GM12878 (cell line): Measurements from ENCODE around the gene MAP3K4. TPM values are rescaled to one million over a fixed set of nuclear protein-coding genes. Genes with fewer than 3 reads are reported as not detected.
A peak's percentile ranks its signal among the peaks of the same experiment; 100 is the strongest.

Experiments
- ATAC-seq: fragments of 200-7000 bp; cut with Tn5 transposase; 3 replicates; pipeline ENCODE4 v1.9.1; 2020; ENCODE audit warnings: mild to moderate bottlenecking, moderate library complexity
- BruUV-seq: library from RNA; stranded (reverse); fragments of 400-500 nt; replicated peaks from 2 replicates; lab custom pipeline; 2021; lab: Mats Ljungman, UMichigan
- CTCF ChIA-PET: fragments of 300-600 bp; sonication (Branson Sonifier 250); formaldehyde crosslinking; extraction: SDS; loops from one replicate; lab custom pipeline; 2021; ENCODE audit warnings: inconsistent platforms; lab: Yijun Ruan, JAX
- POLR2A ChIA-PET: fragments of 350-600 bp; formaldehyde crosslinking; extraction: SDS; loops from one replicate; lab custom pipeline; 2021; ENCODE audit warnings: inconsistent platforms; lab: Charles Lee
- RAD21 ChIA-PET: fragments of 300-600 bp; sonication (Branson Sonifier 250); formaldehyde crosslinking; loops from one replicate; lab custom pipeline; 2023; ENCODE audit warnings: antibody characterized with exemption; ENCODE audit not compliant: unreplicated experiment; lab: Charles Lee
- SMC1A ChIA-PET: fragments of 300-600 bp; sonication (Branson Sonifier 250); formaldehyde crosslinking; loops from one replicate; lab custom pipeline; 2023; ENCODE audit not compliant: unreplicated experiment, uncharacterized antibody; lab: Charles Lee
- DNase-seq: peaks from one replicate; pipeline ENCODE4 v3.0.0-alpha.2; 2011; ENCODE audit warnings: low read depth, low spot score
- FAIRE-seq: peaks from 3 replicates; lab custom pipeline; 2011; peaks lifted over from hg19 to GRCh38; lab: Jason Lieb, UNC
- H2AFZ ChIP-seq: 2 replicates; pipeline ENCODE4 v1.6.0; 2011; ENCODE audit warnings: low read depth, low read length, control low read depth; ENCODE audit not compliant: control insufficient read depth
- H3K27ac ChIP-seq: 2 replicates; pipeline ENCODE4 v1.5.1; 2011; ENCODE audit warnings: control low read depth; ENCODE audit not compliant: control insufficient read depth, insufficient read depth
- H3K27me3 ChIP-seq, 2 experiments: replicated peaks in 1 of 2; 2 replicates each; pipeline versions ENCODE4 v1.6.0 to v1.6.1; 2011; ENCODE audit warnings: low read length in 1 of 2; ENCODE audit not compliant: control insufficient read depth in 2 of 2, insufficient read depth in 2 of 2
- H3K36me3 ChIP-seq, 2 experiments: 2 replicates each; pipeline ENCODE4 v1.5.1; 2011; ENCODE audit warnings: low read length in 1 of 2; ENCODE audit not compliant: control insufficient read depth in 2 of 2, insufficient read depth in 2 of 2
- H3K4me1 ChIP-seq: 2 replicates; pipeline ENCODE4 v1.6.1; 2011; ENCODE audit warnings: mild to moderate bottlenecking, low read length, moderate library complexity, mixed read lengths; ENCODE audit not compliant: control insufficient read depth, insufficient read depth
- H3K4me2 ChIP-seq: 2 replicates; pipeline ENCODE4 v1.6.0; 2011; ENCODE audit warnings: control low read depth; ENCODE audit not compliant: control insufficient read depth, insufficient read depth
- H3K4me3 ChIP-seq: fragments of 200-600 bp; sonication (generic); 2 replicates; pipeline ENCODE4 v1.5.1; 2016
- H3K79me2 ChIP-seq: 2 replicates; pipeline ENCODE4 v1.6.0; 2011; ENCODE audit warnings: low read length; ENCODE audit not compliant: control insufficient read depth, insufficient read depth
- H3K9ac ChIP-seq: 2 replicates; pipeline ENCODE4 v1.8.0; 2011; ENCODE audit warnings: low read length, control low read depth, mixed read lengths; ENCODE audit not compliant: control insufficient read depth, insufficient read depth
- H3K9me3 ChIP-seq: replicated peaks from 3 replicates; pipeline ENCODE4 v1.5.1; 2011; ENCODE audit warnings: mild to moderate bottlenecking, low read length; ENCODE audit not compliant: control insufficient read depth, insufficient read depth
- H4K20me1 ChIP-seq: 2 replicates; pipeline ENCODE4 v1.6.0; 2011; ENCODE audit not compliant: control insufficient read depth, insufficient read depth
- ATF2 ChIP-seq: IDR thresholded peaks from 2 replicates; pipeline ENCODE4 v1.6.1; 2012; ENCODE audit warnings: low read length, inconsistent platforms
- CTCF ChIP-seq, 3 experiments: IDR thresholded peaks in 2 of 3; conservative IDR thresholded peaks in 1 of 3; 2 replicates each; pipeline ENCODE4 v1.5.1; 2011; ENCODE audit warnings: low read depth in 3 of 3, low read length in 3 of 3, mild to moderate bottlenecking in 3 of 3, control low read depth in 2 of 3, moderate library complexity in 2 of 3, inconsistent platforms in 1 of 3, mixed read lengths in 1 of 3; ENCODE audit not compliant: control insufficient read depth in 2 of 3, insufficient read depth in 1 of 3; ENCODE audit errors: extremely low read depth in 1 of 3
- KLF5 ChIP-seq: fragments of 450-650 bp; IDR thresholded peaks from 2 replicates; pipeline ENCODE4 v1.6.1; 2014; ENCODE audit warnings: mild to moderate bottlenecking; ENCODE audit not compliant: partially characterized antibody
- PBX3 ChIP-seq: IDR thresholded peaks from 2 replicates; pipeline ENCODE4 v1.6.1; 2011; ENCODE audit warnings: mild to moderate bottlenecking, low read depth, low read length, moderate library complexity; ENCODE audit not compliant: insufficient replicate concordance
- PML ChIP-seq: IDR thresholded peaks from 2 replicates; pipeline ENCODE4 v1.6.1; 2012; ENCODE audit warnings: low read length, inconsistent platforms
- PRDM15 ChIP-seq: fragments of 450-650 bp; formaldehyde crosslinking; IDR thresholded peaks from 2 replicates; pipeline ENCODE4 v1.4.0; 2020; ENCODE audit warnings: mild to moderate bottlenecking, moderate library complexity
- RBBP5 ChIP-seq: fragments of 200-600 bp; sonication (generic); conservative IDR thresholded peaks from 2 replicates; pipeline ENCODE4 v1.6.1; 2016
- ZBTB33 ChIP-seq: fragments of 450-650 bp; IDR thresholded peaks from 2 replicates; pipeline ENCODE4 v1.6.1; 2017; ENCODE audit warnings: mild to moderate bottlenecking
- WGBS: methylation state at CpG from one replicate; pipeline ENCODE4 v1.1.6; 2016; ENCODE audit warnings: low lambda C conversion rate; ENCODE audit not compliant: insufficient replicate concordance, insufficient coverage; ENCODE audit errors: missing lambda C conversion rate; 5-methylcytosine and 5-hydroxymethylcytosine counted together
- in situ Hi-C: fragments of 300-500 bp; cut with MboI; formaldehyde crosslinking; loops from 9 replicates; pipeline ENCODE4 v1.14.3; 2018; ENCODE audit warnings: mixed read lengths
- intact Hi-C: fragments of 100-400 bp; cut with micrococcal nuclease; formaldehyde crosslinking; loops from one replicate; pipeline ENCODE4 v1.14.2; 2022; ENCODE audit not compliant: unreplicated experiment
- polyA plus RNA-seq, 11 experiments: library from polyadenylated mRNA; depleted of rRNA in 4 of 11; unstranded in 6 of 11; stranded (reverse) in 5 of 11; fragments of >200 nt; fragmentation: Nextera tagmentation in 4 of 11; fragmentation: Illumina TruSeq in 1 of 11; extraction: Ambion mirVana in 4 of 11; extraction: Trizol in 1 of 11; gene quantifications; 1 replicate in 1 of 11; 2 replicates in 10 of 11; pipeline versions ENCODE4 v1.2.1 to v1.2.3, GENCODE V29; 2011 to 2016; ENCODE audit warnings: inconsistent platforms in 2 of 11, missing spikeins in 2 of 11, low read depth in 1 of 11
- total RNA-seq, 4 experiments: library from RNA; depleted of rRNA in 3 of 4; stranded (reverse); fragments of >200 nt in 3 of 4; fragmentation: Illumina TruSeq in 1 of 4; extraction: Trizol in 1 of 4; gene quantifications; 2 replicates each; pipeline versions ENCODE4 v1.2.1 to v1.2.3, GENCODE V29; 2013 to 2021

MAP3K4 gene
- total and polyA plus RNA-seq, 10 of the 15 experiments (the other 5 are each of a cell fraction or from before 2014, with no cell fraction given), result 14.0 to 44.5 (median 23.1) TPM

- TF ChIP-seq PRDM15 (CRISPR knock-in tag), result no peak
- no peak for TF ChIP-seq PBX3
These were observed 37.7 kb downstream of the MAP3K4 start (continued) for GRCh38 chr6:161029195-161029809.

- peaks cover 49% of the 10 kb centered on the region for H3K79me2 ChIP-seq
- CTCF ChIA-PET, result interaction anchor here (0.5 to 1.1 kb wide), 3 partner anchors 39 to 65 kb away, joined by 3 to 5 read pairs (median 4); no protein-coding TSS in a partner anchor
- no peak for ATAC-seq
These were observed 40.3 kb downstream of the MAP3K4 start for GRCh38 chr6:161031721-161032495.

More at GRCh38 chr6:161031721-161032495, 40.3 kb downstream of the MAP3K4 start:
- DNase-seq (no peak), FAIRE-seq (no peak)
- Histone ChIP-seq H3K4me3 (no peak overlapping the region), H3K27ac (0 out of 2 replicates have a peak overlapping the region, but pooled peaks have one; percentile 14), H4K20me1 (no peaks in the 10 kb centered on the region), H3K9ac (no peak overlapping the region), H3K9me3 (no peaks in the 10 kb centered on the region), H2AFZ (no peak overlapping the region), H3K4me2 (no peak overlapping the region), H3K4me1 (peaks cover 29% of the 10 kb centered on the region), H3K36me3 (0 out of 4 replicates have a peak, but pooled peaks cover 0 to 8% of the 10 kb centered on the region in 2 experiments), H3K27me3 (no peaks in the 10 kb centered on the region)
- RAD21 ChIA-PET, result interaction anchor here (1.0 kb wide), 1 partner anchor 38 kb away, joined by 3 read pairs; no protein-coding TSS in a partner anchor
- SMC1A ChIA-PET, result interaction anchor here (1.0 to 2.5 kb wide), 3 partner anchors 9 to 39 kb away, joined by 3 to 7 read pairs (median 4); no protein-coding TSS in a partner anchor
- in situ Hi-C loops (no loop called here), intact Hi-C loops (no loop called here)
- POLR2A ChIA-PET, result no interaction called here
- WGBS, result 82% methylated on average over 3 of the region's 3 CpGs
- no TSS peak for BruUV-seq
- TF ChIP-seq KLF5, result no peak
- no peak for TF ChIP-seq ATF2
- TF ChIP-seq RBBP5, result no peak
- TF ChIP-seq PML, result no peak
- TF ChIP-seq ZBTB33, result no peak
- TF ChIP-seq CTCF (IDR thresholded peaks at IDR 0.05 in 2 of 3, conservative IDR thresholded peaks at IDR 0.05 in 1 of 3; ENCODE audit: control insufficient read depth in 2 of 3, extremely low read depth in 1 of 3, insufficient read depth in 1 of 3, low read depth in 3 of 3, low read length in 3 of 3), result no peak
